ENCODE data around the gene PANK4.

GRCh38 chr1:2543543-2544092 is 17.2 kb upstream of the PANK4 start:
- TF ChIP-seq CTCF (IDR thresholded peaks at IDR 0.05) = no peak
- TF ChIP-seq POLR2A (IDR thresholded peaks at IDR 0.05) = no peak

Data from testis (tissue), 2 donors.